Measurements from ENCODE around the gene CCDC85C.

The CCDC85C gene

GRCh38 chr14:99522934-99523703, 80.9 kb downstream of the CCDC85C start:
- DNase-seq (ENCODE audit: low read depth in 2 of 2) = no peak

- DNase-seq (ENCODE audit: low read depth in 2 of 2) = no peak
These were observed 81.5 kb downstream of the CCDC85C start for GRCh38 chr14:99522457-99522891.

GRCh38 chr14:99522025-99522401, 82.0 kb downstream of the CCDC85C start:
- DNase-seq (ENCODE audit: low read depth in 2 of 2) = no peak

GRCh38 chr14:99521176-99522024, 82.6 kb downstream of the CCDC85C start:
- DNase-seq (ENCODE audit: low read depth in 2 of 2) = no peak

- no peak for DNase-seq (ENCODE audit: low read depth in 2 of 2)
These were observed 83.4 kb downstream of the CCDC85C start for GRCh38 chr14:99520571-99521081.

GRCh38 chr14:99519931-99520421, 84.0 kb downstream of the CCDC85C start:
- no peak for DNase-seq (ENCODE audit: low read depth in 2 of 2)

GRCh38 chr14:99519347-99519881, 84.6 kb downstream of the CCDC85C start:
- no peak for DNase-seq (ENCODE audit: low read depth in 2 of 2)

GRCh38 chr14:99518441-99519346, 85.3 kb downstream of the CCDC85C start:
- peak; percentile 80 for DNase-seq (ENCODE audit: low read depth in 2 of 2)

- no peak for DNase-seq (ENCODE audit: low read depth in 2 of 2)
These were observed 86.2 kb downstream of the CCDC85C start for GRCh38 chr14:99517643-99518381.

GRCh38 chr14:99516871-99517642, 87.0 kb downstream of the CCDC85C start:
- no peak for DNase-seq (ENCODE audit: low read depth in 2 of 2)

- DNase-seq (ENCODE audit: low read depth in 2 of 2) = no peak
These were observed 87.7 kb downstream of the CCDC85C start for GRCh38 chr14:99516156-99516870.

GRCh38 chr14:99515301-99516155, 88.5 kb downstream of the CCDC85C start:
- DNase-seq (ENCODE audit: low read depth in 2 of 2) = no peak

- no peak for DNase-seq (ENCODE audit: low read depth in 2 of 2)
These were observed 89.3 kb downstream of the CCDC85C start for GRCh38 chr14:99514552-99515300.

GRCh38 chr14:99513946-99514551, 90.0 kb downstream of the CCDC85C start:
- DNase-seq (ENCODE audit: low read depth in 2 of 2) = no peak

GRCh38 chr14:99513183-99513694, 90.8 kb downstream of the CCDC85C start:
- DNase-seq (ENCODE audit: low read depth in 2 of 2) = no peak

GRCh38 chr14:99512571-99513182, 91.3 kb downstream of the CCDC85C start:
- DNase-seq (ENCODE audit: low read depth in 2 of 2) = no peak

All from stimulated activated CD4-positive, alpha-beta T cell treated with anti-CD3 and anti-CD28 coated beads, Interleukin-1b, Interleukin-23, amount 100 ng/mL, for 4 hours (primary cell).